IMR-90 (cell line): ENCODE measurements around the gene MMEL1. TPM values are rescaled to one million over a fixed set of nuclear protein-coding genes. Genes with fewer than 3 reads are reported as not detected.

ENCODE experiments used
- ATAC-seq: fragments of 200-7000 bp; cut with Tn5 transposase; 2 replicates; pipeline ENCODE4 v1.9.1; 2020; ENCODE audit warnings: low read depth, mild to moderate bottlenecking, moderate library complexity
- BruUV-seq: library from RNA; stranded (reverse); fragments of 400-500 nt; replicated peaks from 2 replicates; lab custom pipeline; 2021; lab: Mats Ljungman, UMichigan
- CTCF ChIA-PET: fragments of 300-600 bp; formaldehyde crosslinking; extraction: SDS; loops from one replicate; lab custom pipeline; 2021; ENCODE audit warnings: antibody characterized with exemption; lab: Yijun Ruan, JAX
- POLR2A ChIA-PET: fragments of 300-600 bp; sonication (Branson Sonifier 250); formaldehyde crosslinking; loops from one replicate; lab custom pipeline; 2022; ENCODE audit warnings: antibody characterized with exemption; ENCODE audit not compliant: unreplicated experiment; lab: Charles Lee
- DNase-seq: peaks from one replicate; pipeline ENCODE4 v3.0.0; 2013
- H2AFZ ChIP-seq: replicated peaks from 2 replicates; pipeline ENCODE3; 2013; ENCODE audit warnings: low read length, mild to moderate bottlenecking; ENCODE audit not compliant: poor library complexity
- H2AK5ac ChIP-seq: 2 replicates; pipeline ENCODE4 v1.6.1; 2013; ENCODE audit warnings: low read depth, low read length, inconsistent platforms
- H2AK9ac ChIP-seq: replicated peaks from 2 replicates; pipeline ENCODE3; 2013; ENCODE audit warnings: mild to moderate bottlenecking, low read depth, low read length, moderate library complexity; ENCODE audit not compliant: poor library complexity
- H2BK120ac ChIP-seq: 2 replicates; pipeline ENCODE4 v1.6.1; 2013; ENCODE audit warnings: low read depth, low read length, inconsistent platforms
- H2BK15ac ChIP-seq: 3 replicates; pipeline ENCODE4 v1.6.1; 2013; ENCODE audit warnings: low read depth, low read length, inconsistent platforms
- H2BK20ac ChIP-seq: 2 replicates; pipeline ENCODE4 v1.6.1; 2013; ENCODE audit warnings: low read depth, mild to moderate bottlenecking, inconsistent platforms, low read length, moderate library complexity
- H2BK5ac ChIP-seq: 2 replicates; pipeline ENCODE4 v1.6.1; 2013; ENCODE audit warnings: mild to moderate bottlenecking, low read depth, low read length, inconsistent platforms; ENCODE audit not compliant: poor library complexity, severe bottlenecking
- H3K14ac ChIP-seq: replicated peaks from 2 replicates; pipeline ENCODE4 v1.6.1; 2013; ENCODE audit warnings: low read depth, low read length, inconsistent platforms
- H3K18ac ChIP-seq: 2 replicates; pipeline ENCODE4 v1.6.1; 2013; ENCODE audit warnings: low read depth, low read length, control low read depth
- H3K23ac ChIP-seq: 2 replicates; pipeline ENCODE4 v1.6.1; 2013; ENCODE audit warnings: low read depth, low read length, inconsistent platforms
- H3K27ac ChIP-seq: 2 replicates; pipeline ENCODE4 v1.5.1; 2013; ENCODE audit warnings: mild to moderate bottlenecking, control low read depth, low read length; ENCODE audit not compliant: insufficient read depth
- H3K27me3 ChIP-seq: 2 replicates; pipeline ENCODE4 v1.6.1; 2013; ENCODE audit warnings: low read length; ENCODE audit not compliant: control insufficient read depth, insufficient read depth
- H3K36me3 ChIP-seq: 2 replicates; pipeline ENCODE4 v1.6.1; 2013; ENCODE audit warnings: low read length, mixed read lengths; ENCODE audit not compliant: control insufficient read depth, insufficient read depth
- H3K4ac ChIP-seq: 2 replicates; pipeline ENCODE4 v1.6.1; 2013; ENCODE audit warnings: low read depth, low read length, inconsistent platforms
- H3K4me1 ChIP-seq: 2 replicates; pipeline ENCODE4 v1.6.1; 2013; ENCODE audit warnings: low read length, mixed read lengths; ENCODE audit not compliant: control insufficient read depth, insufficient read depth
- H3K4me2 ChIP-seq: 2 replicates; pipeline ENCODE4 v1.6.1; 2013; ENCODE audit warnings: low read depth, mild to moderate bottlenecking, control low read depth, low read length, moderate library complexity
- H3K4me3 ChIP-seq: 2 replicates; pipeline ENCODE4 v1.5.1; 2013; ENCODE audit warnings: low read depth, mild to moderate bottlenecking, control low read depth, low read length, moderate library complexity; ENCODE audit not compliant: insufficient read depth
- H3K56ac ChIP-seq: 2 replicates; pipeline ENCODE4 v1.6.1; 2013; ENCODE audit warnings: low read length, inconsistent platforms; ENCODE audit not compliant: insufficient read depth; ENCODE audit errors: extremely low read depth
- H3K79me1 ChIP-seq, 2 experiments: 2 replicates each; pipeline ENCODE4 v1.6.1; 2013; ENCODE audit warnings: low read length in 2 of 2, inconsistent platforms in 1 of 2, low read depth in 1 of 2
- H3K9ac ChIP-seq: 2 replicates; pipeline ENCODE4 v1.6.1; 2013; ENCODE audit warnings: low read depth, low read length, control low read depth
- H3K9me1 ChIP-seq: 2 replicates; pipeline ENCODE4 v1.6.1; 2013; ENCODE audit warnings: low read length, inconsistent platforms; ENCODE audit not compliant: insufficient read depth
- H3K9me3 ChIP-seq: 2 replicates; pipeline ENCODE4 v1.6.1; 2013; ENCODE audit warnings: low read length; ENCODE audit not compliant: control insufficient read depth, insufficient read depth
- H4K20me1 ChIP-seq: 2 replicates; pipeline ENCODE4 v1.6.1; 2013; ENCODE audit warnings: low read length, inconsistent platforms; ENCODE audit not compliant: insufficient read depth
- H4K5ac ChIP-seq: 2 replicates; pipeline ENCODE4 v1.6.1; 2013; ENCODE audit warnings: mild to moderate bottlenecking, low read depth, low read length, control low read depth
- H4K8ac ChIP-seq, 2 experiments: 2 replicates each; pipeline ENCODE4 v1.6.1; 2013; ENCODE audit warnings: low read depth in 2 of 2, low read length in 2 of 2, control low read depth in 1 of 2, inconsistent platforms in 1 of 2
- H4K91ac ChIP-seq: 2 replicates; pipeline ENCODE4 v1.6.1; 2013; ENCODE audit warnings: low read depth, low read length, inconsistent platforms; ENCODE audit not compliant: insufficient read depth
- FOS ChIP-seq: fragments of 150-350 bp; IDR thresholded peaks from 2 replicates; pipeline ENCODE4 v1.6.1; 2016; ENCODE audit warnings: low read depth, low read length
- MAFK ChIP-seq: IDR thresholded peaks from 2 replicates; pipeline ENCODE4 v1.6.1; 2012; ENCODE audit warnings: low read depth, low read length, improper control_type of control experiment
- MXI1 ChIP-seq: IDR thresholded peaks from 2 replicates; pipeline ENCODE4 v1.6.1; 2012; ENCODE audit warnings: low read depth, mild to moderate bottlenecking, low read length, moderate library complexity, borderline replicate concordance
- NFE2L2 ChIP-seq: fragments of 150-350 bp; IDR thresholded peaks from 2 replicates; pipeline ENCODE4 v1.6.1; 2016; ENCODE audit warnings: low read depth, mild to moderate bottlenecking, low read length
- POLR2A ChIP-seq: IDR thresholded peaks from 2 replicates; pipeline ENCODE4 v1.6.1; 2012; ENCODE audit warnings: mild to moderate bottlenecking, low read depth, low read length
- RFX5 ChIP-seq: IDR thresholded peaks from 2 replicates; pipeline ENCODE4 v1.8.0; 2012; ENCODE audit warnings: low read depth, mild to moderate bottlenecking, low read length, moderate library complexity
- SMC3 ChIP-seq: fragments of 150-350 bp; IDR thresholded peaks from 2 replicates; pipeline ENCODE4 v1.6.1; 2016; ENCODE audit warnings: low read depth, mild to moderate bottlenecking, antibody characterized with exemption, low read length, moderate library complexity
- WGBS, 2 experiments: methylation state at CpG; one replicate each; pipeline versions ENCODE4 v1.1.5 to v1.1.7; 2013; ENCODE audit warnings: missing lambda C conversion rate in 2 of 2; ENCODE audit not compliant: insufficient read length in 1 of 2; ENCODE audit errors: extremely low coverage in 2 of 2; 5-methylcytosine and 5-hydroxymethylcytosine counted together
- dilution Hi-C: fragments of 300-500 bp; cut with HindIII; formaldehyde crosslinking; loops from one replicate; pipeline ENCODE4 v1.14.3; 2018; ENCODE audit warnings: low sequenced_read_pairs; ENCODE audit not compliant: unreplicated experiment
- in situ Hi-C: fragments of 300-500 bp; cut with MboI; formaldehyde crosslinking; loops from 3 replicates; pipeline ENCODE4 v1.14.3; 2019; ENCODE audit warnings: low sequenced_read_pairs, inconsistent platforms, mixed read lengths
- intact Hi-C: fragments of 100-400 bp; cut with micrococcal nuclease; formaldehyde crosslinking; loops from 2 replicates; pipeline ENCODE4 v1.10.0; 2022
- polyA plus RNA-seq, 3 experiments: library from polyadenylated mRNA; depleted of rRNA; stranded (reverse); fragments of >200 nt; gene quantifications; 2 replicates each; pipeline ENCODE4 v1.2.3, GENCODE V29; 2012; ENCODE audit warnings: low replicate concordance in 1 of 3
- total RNA-seq: library from RNA; depleted of rRNA; stranded (reverse); fragments of >200 nt; gene quantifications from 2 replicates; pipeline ENCODE4 v1.2.3, GENCODE V29; 2012
- TF ChIP-seq, protein P1 (sequence below): fragments of 150-350 bp; IDR thresholded peaks from 2 replicates; pipeline ENCODE4 v1.6.1; 2016; ENCODE audit warnings: low read depth, mild to moderate bottlenecking, low read length, moderate library complexity, borderline replicate concordance

MMEL1 gene
- total and polyA plus RNA-seq, 2 of the 4 experiments (the other 2 are of a cell fraction): under 0.01 to 0.12 TPM

DNA sequence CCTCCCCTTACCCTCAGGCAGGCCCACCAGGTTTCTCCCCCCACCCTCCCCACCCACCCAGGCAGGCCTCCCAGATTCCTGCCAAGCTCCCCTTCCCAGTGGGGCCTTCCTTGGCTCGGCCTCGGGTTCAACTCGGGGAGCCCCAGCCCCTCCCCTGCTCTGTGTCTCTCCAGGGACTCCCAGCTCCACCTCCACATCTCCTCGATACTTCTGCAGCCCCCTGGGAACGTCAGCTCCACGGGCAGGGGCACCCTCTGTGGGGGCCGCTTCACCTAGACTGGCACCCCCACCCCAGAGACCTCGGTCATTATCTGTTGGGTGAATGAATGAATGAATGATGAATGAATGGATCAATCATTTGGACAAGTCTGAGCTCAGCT, 775 bp downstream of the MMEL1 start:
- no peak overlapping the region for H3K4ac ChIP-seq
- H3K27me3 ChIP-seq: peaks cover 12% of the 10 kb centered on the region
- no peak for ATAC-seq
- H4K91ac ChIP-seq: no peak overlapping the region
- H3K9me3 ChIP-seq: peaks cover 4% of the 10 kb centered on the region; the same call in 1 of the 2 replicates
- in situ Hi-C loops: no loop called here
- H2BK20ac ChIP-seq: no peak overlapping the region
- no peak for TF ChIP-seq MXI1
- no peak for TF ChIP-seq NFE2L2
- TF ChIP-seq RFX5: no peak
- TF ChIP-seq SMC3: no peak
- no peak for TF ChIP-seq MAFK
- TF ChIP-seq, protein P1, sequence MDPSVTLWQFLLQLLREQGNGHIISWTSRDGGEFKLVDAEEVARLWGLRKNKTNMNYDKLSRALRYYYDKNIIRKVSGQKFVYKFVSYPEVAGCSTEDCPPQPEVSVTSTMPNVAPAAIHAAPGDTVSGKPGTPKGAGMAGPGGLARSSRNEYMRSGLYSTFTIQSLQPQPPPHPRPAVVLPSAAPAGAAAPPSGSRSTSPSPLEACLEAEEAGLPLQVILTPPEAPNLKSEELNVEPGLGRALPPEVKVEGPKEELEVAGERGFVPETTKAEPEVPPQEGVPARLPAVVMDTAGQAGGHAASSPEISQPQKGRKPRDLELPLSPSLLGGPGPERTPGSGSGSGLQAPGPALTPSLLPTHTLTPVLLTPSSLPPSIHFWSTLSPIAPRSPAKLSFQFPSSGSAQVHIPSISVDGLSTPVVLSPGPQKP: no peak
- TF ChIP-seq POLR2A: no peak
- no peak for TF ChIP-seq FOS
- no peak overlapping the region for H3K14ac ChIP-seq
- no peak overlapping the region for H3K9ac ChIP-seq
- CTCF ChIA-PET: no interaction called here
- no peak overlapping the region for H3K4me3 ChIP-seq
- H4K20me1 ChIP-seq: no peaks in the 10 kb centered on the region
- no peak overlapping the region for H2AK5ac ChIP-seq
- dilution Hi-C loops: no loop called here
- no peak overlapping the region for H2AK9ac ChIP-seq
- H3K79me1 ChIP-seq: no peaks in the 10 kb centered on the region
- no peak overlapping the region for H3K4me2 ChIP-seq
- H2BK120ac ChIP-seq: no peak overlapping the region
- H3K18ac ChIP-seq: no peak overlapping the region
- no peak overlapping the region for H3K27ac ChIP-seq
- H4K5ac ChIP-seq: no peak overlapping the region
- intact Hi-C loops: no loop called here
- no peaks in the 10 kb centered on the region for H3K9me1 ChIP-seq
- no peak overlapping the region for H3K56ac ChIP-seq
- H3K23ac ChIP-seq: no peak overlapping the region
- no peak overlapping the region for H4K8ac ChIP-seq
- H2BK15ac ChIP-seq: no peak overlapping the region
- no peaks in the 10 kb centered on the region for H3K4me1 ChIP-seq
- H2BK5ac ChIP-seq: no peak overlapping the region
- no peak for DNase-seq
- no peaks in the 10 kb centered on the region for H3K36me3 ChIP-seq
- no CpG with 5 or more reads among the region's 8 CpGs for WGBS, 2 experiments
- POLR2A ChIA-PET: no interaction called here
- BruUV-seq: no TSS peak
- H2AFZ ChIP-seq: no peak overlapping the region
